ENCODE results near the gene AGPAT3. TPM values are rescaled to one million over a fixed set of nuclear protein-coding genes. Genes with fewer than 3 reads are reported as not detected.
A peak's percentile ranks its signal among the peaks of the same experiment; 100 is the strongest.

AGPAT3 gene
- total and polyA plus RNA-seq, 2 donors (not counting 1 experiment from before 2014, with no cell fraction given): 29.4 to 44.9 TPM

GRCh38 chr21:43974791-43975468, 109.9 kb downstream of the AGPAT3 start:
- no peak overlapping the region for H3K27ac ChIP-seq (ENCODE audit: insufficient read depth, low read length)

GRCh38 chr21:43975469-43976098, 110.6 kb downstream of the AGPAT3 start:
- no peak overlapping the region for H3K9ac ChIP-seq (ENCODE audit: insufficient read depth, low read length)
- peaks cover 4% of the 10 kb centered on the region for H3K36me3 ChIP-seq (ENCODE audit: control insufficient read depth, insufficient read depth, low read length)
- H3K4me2 ChIP-seq (ENCODE audit: extremely low read depth, insufficient read depth, low read length): no peak overlapping the region
- H2AFZ ChIP-seq (ENCODE audit: low read length): no peak overlapping the region
- no peaks in the 10 kb centered on the region for H3K79me2 ChIP-seq (ENCODE audit: control insufficient read depth, insufficient read depth, low read length)
- no peak overlapping the region for H3K27ac ChIP-seq (ENCODE audit: insufficient read depth, low read length)
- TF ChIP-seq CTCF (conservative IDR thresholded peaks at IDR 0.05 in 1 of 2, IDR thresholded peaks at IDR 0.05 in 1 of 2; ENCODE audit: low read depth in 1 of 2, low read length in 2 of 2): peak; percentile 93 to 97
- no peak for TF ChIP-seq EZH2 (IDR thresholded peaks at IDR 0.05; ENCODE audit: low read length, missing control alignments)
- peak; percentile 41 to 60 for DNase-seq (ENCODE audit: low read depth in 2 of 2)
- H3K4me1 ChIP-seq (ENCODE audit: control insufficient read depth, extremely low read depth, insufficient read depth, low read length): no peaks in the 10 kb centered on the region
- H3K9me3 ChIP-seq (ENCODE audit: control insufficient read depth, insufficient read depth, low read depth, low read length): no peaks in the 10 kb centered on the region
- no peaks in the 10 kb centered on the region for H4K20me1 ChIP-seq (ENCODE audit: control insufficient read depth, extremely low read depth, insufficient read depth, low read length)
- H3K4me3 ChIP-seq (replicated peaks in 1 of 4; ENCODE audit: control extremely low read depth in 1 of 4, insufficient read depth in 1 of 4, low read depth in 3 of 4, low read length in 4 of 4): no peak overlapping the region
- H3K27me3 ChIP-seq (ENCODE audit: control insufficient read depth, insufficient read depth, low read length): no peaks in the 10 kb centered on the region

More at GRCh38 chr21:43974791-43975468, 109.9 kb downstream of the AGPAT3 start:
- Histone ChIP-seq H3K79me2 (ENCODE audit: control insufficient read depth, insufficient read depth, low read length) (no peaks in the 10 kb centered on the region), H3K36me3 (ENCODE audit: control insufficient read depth, insufficient read depth, low read length) (peaks cover 4% of the 10 kb centered on the region), H3K9me3 (ENCODE audit: control insufficient read depth, insufficient read depth, low read depth, low read length) (no peaks in the 10 kb centered on the region), H2AFZ (ENCODE audit: low read length) (no peak overlapping the region), H3K27me3 (ENCODE audit: control insufficient read depth, insufficient read depth, low read length) (no peaks in the 10 kb centered on the region), H3K4me3 (replicated peaks in 1 of 4; ENCODE audit: control extremely low read depth in 1 of 4, insufficient read depth in 1 of 4, low read depth in 3 of 4, low read length in 4 of 4) (no peak overlapping the region), H3K4me1 (ENCODE audit: control insufficient read depth, extremely low read depth, insufficient read depth, low read length) (no peaks in the 10 kb centered on the region), H3K4me2 (ENCODE audit: extremely low read depth, insufficient read depth, low read length) (no peak overlapping the region), H4K20me1 (ENCODE audit: control insufficient read depth, extremely low read depth, insufficient read depth, low read length) (no peaks in the 10 kb centered on the region), H3K9ac (ENCODE audit: insufficient read depth, low read length) (no peak overlapping the region)
- DNase-seq (ENCODE audit: low read depth in 2 of 2): no peak
- no peak for TF ChIP-seq CTCF (conservative IDR thresholded peaks at IDR 0.05 in 1 of 2, IDR thresholded peaks at IDR 0.05 in 1 of 2; ENCODE audit: low read depth in 1 of 2, low read length in 2 of 2)
- no peak for TF ChIP-seq EZH2 (IDR thresholded peaks at IDR 0.05; ENCODE audit: low read length, missing control alignments)

- Histone ChIP-seq H3K9ac (ENCODE audit: insufficient read depth, low read length) (no peak overlapping the region), H3K36me3 (ENCODE audit: control insufficient read depth, insufficient read depth, low read length) (no peaks in the 10 kb centered on the region), H3K27ac (ENCODE audit: insufficient read depth, low read length) (no peak overlapping the region), H3K27me3 (ENCODE audit: control insufficient read depth, insufficient read depth, low read length) (no peaks in the 10 kb centered on the region), H3K4me2 (ENCODE audit: extremely low read depth, insufficient read depth, low read length) (no peak overlapping the region), H3K4me1 (ENCODE audit: control insufficient read depth, extremely low read depth, insufficient read depth, low read length) (no peaks in the 10 kb centered on the region), H3K9me3 (ENCODE audit: control insufficient read depth, insufficient read depth, low read depth, low read length) (no peaks in the 10 kb centered on the region), H4K20me1 (ENCODE audit: control insufficient read depth, extremely low read depth, insufficient read depth, low read length) (no peaks in the 10 kb centered on the region), H3K79me2 (ENCODE audit: control insufficient read depth, insufficient read depth, low read length) (no peaks in the 10 kb centered on the region), H2AFZ (ENCODE audit: low read length) (no peak overlapping the region), H3K4me3 (replicated peaks in 1 of 4; ENCODE audit: control extremely low read depth in 1 of 4, insufficient read depth in 1 of 4, low read depth in 3 of 4, low read length in 4 of 4) (no peak overlapping the region)
- TF ChIP-seq CTCF (conservative IDR thresholded peaks at IDR 0.05 in 1 of 2, IDR thresholded peaks at IDR 0.05 in 1 of 2; ENCODE audit: low read depth in 1 of 2, low read length in 2 of 2) (no peak), EZH2 (IDR thresholded peaks at IDR 0.05; ENCODE audit: low read length, missing control alignments) (no peak)
- DNase-seq (ENCODE audit: low read depth in 2 of 2): no peak
These were observed 111.6 kb downstream of the AGPAT3 start for GRCh38 chr21:43976661-43977060.
